Adrenal gland (tissue), 12 donors: ENCODE measurements around the gene TSPEAR. TPM values are rescaled to one million over a fixed set of nuclear protein-coding genes. Genes with fewer than 3 reads are reported as not detected.

Experiments used
- DNase-seq, 7 donors: peaks; one replicate each; pipeline ENCODE4 v3.0.0-alpha.2; 2019 to 2020
- H3K27ac ChIP-seq, 5 donors: fragments of 200-600 bp; sonication (generic) in 4 of 5; 1 replicate in 3 of 5; 2 replicates in 2 of 5; pipeline versions ENCODE4 v1.5.1 to v1.8.0; 2016 to 2020; ENCODE audit warnings: mild to moderate bottlenecking in 1 of 5
- H3K27me3 ChIP-seq: fragments of 200-600 bp; 2 replicates; pipeline ENCODE4 v1.8.0; 2021
- H3K36me3 ChIP-seq, 2 donors: fragments of 200-600 bp; replicated peaks in 1 of 2; 1 replicate in 1 of 2; 2 replicates in 1 of 2; pipeline versions ENCODE4 v1.5.1 to v1.8.0; 2018 to 2022
- H3K4me1 ChIP-seq, 2 donors: fragments of 200-600 bp; replicated peaks in 1 of 2; 1 replicate in 1 of 2; 2 replicates in 1 of 2; pipeline versions ENCODE4 v1.5.1 to v1.8.0; 2018 to 2021
- H3K4me3 ChIP-seq, 4 donors: fragments of 200-600 bp; sonication (generic) in 3 of 4; one replicate each; pipeline ENCODE4 v1.5.1; 2016 to 2018
- H3K9me3 ChIP-seq, 3 donors: fragments of 200-600 bp; sonication (generic) in 1 of 3; replicated peaks in 1 of 3; 1 replicate in 2 of 3; 2 replicates in 1 of 3; pipeline versions ENCODE4 v1.5.1 to v1.8.0; 2016 to 2021
- CTCF ChIP-seq, 6 experiments: fragments of 450-650 bp in 4 of 6; fragments of 200-600 bp in 2 of 6; sonication (generic) in 1 of 6; IDR thresholded peaks; 1 replicate in 5 of 6; 2 replicates in 1 of 6; pipeline versions ENCODE4 v1.5.1 to v1.8.0; 2016 to 2021; ENCODE audit warnings: antibody characterized with exemption in 6 of 6, mild to moderate bottlenecking in 2 of 6, moderate library complexity in 1 of 6
- POLR2A ChIP-seq, 2 donors: fragments of 450-650 bp; IDR thresholded peaks; one replicate each; pipeline ENCODE4 v1.6.1; 2017; ENCODE audit warnings: antibody characterized with exemption in 2 of 2, mild to moderate bottlenecking in 2 of 2, moderate library complexity in 1 of 2
- WGBS, 4 donors: extraction: QIAGEN DNeasy Blood & Tissue Kit in 2 of 4; methylation state at CpG; one replicate each; pipeline versions ENCODE4 v1.1.5 to v1.1.7; 2013 to 2017; 5-methylcytosine and 5-hydroxymethylcytosine counted together
- intact Hi-C, 2 donors: fragments of 100-400 bp; cut with DNase I; formaldehyde crosslinking; loops; one replicate each; pipeline versions ENCODE4 v1.14.1 to v1.15.0; 2022 to 2023
- polyA plus RNA-seq, 3 donors: library from polyadenylated mRNA; stranded (reverse); fragments of 200-250 nt in 2 of 3; fragments of 350-450 nt in 1 of 3; fragmentation: Illumina TruSeq in 1 of 3; extraction: RNeasy Lipid Tissue Mini Kit (QIAGEN cat#74804) in 1 of 3; gene quantifications; one replicate each; pipeline ENCODE4 v1.2.3, GENCODE V29; 2013 to 2014
- total RNA-seq, 9 donors: library from RNA; depleted of rRNA in 4 of 9; stranded (reverse); fragments of >200 nt in 4 of 9; fragments of 120-200 nt in 1 of 9; fragmentation: NEBNext Ultra II Directional in 1 of 9; extraction: Animal tissue kit (Norgen Biotek cat#: 25700) in 1 of 9; gene quantifications; one replicate each; pipeline versions ENCODE4 v1.1.0 to v1.2.4, GENCODE V29; 2013 to 2023
- donor health status: healthy with polysubstance abuse.
- donor health status: Bipolar disorder and iron deficiency.
- donor health status: DM: yes; HTN: yes; CAD: no.
- donor health status: DM: no; HTN: no; CAD: no.
- donor health status: DM: no; HTN: no; CAD: no.
- donor health status: DM: yes; HTN: yes; CAD: no.

Gene TSPEAR
- total and polyA plus RNA-seq, 12 donors, result not detected

DNA sequence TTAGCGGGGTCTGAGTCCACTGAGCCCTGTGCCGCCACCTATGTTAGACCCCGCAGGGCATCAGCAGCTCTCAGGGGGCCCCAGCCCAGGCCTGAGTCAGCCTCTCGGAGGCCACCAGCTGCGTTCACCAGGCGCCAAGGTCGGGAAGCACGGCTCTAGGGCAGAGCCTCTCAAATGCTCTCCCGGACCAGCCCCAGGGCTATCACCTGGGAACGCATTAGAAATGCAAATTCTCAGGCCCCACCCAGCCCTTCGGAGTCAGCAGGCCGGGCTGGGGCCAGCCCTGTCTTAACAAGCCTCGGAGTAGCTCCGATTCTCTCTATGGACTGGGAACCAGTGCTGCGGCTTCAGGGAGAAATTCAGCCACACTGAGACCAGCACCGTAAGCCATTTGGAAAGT, 37.2 kb upstream of the TSPEAR start:
- Histone ChIP-seq H3K36me3 (no peaks in the 10 kb centered on the region), H3K27me3 (peaks cover 7% of the 10 kb centered on the region), H3K4me1 (no peaks in the 10 kb centered on the region), H3K27ac (no peak overlapping the region), H3K9me3 (no peaks in the 10 kb centered on the region), H3K4me3 (no peak overlapping the region)
- intact Hi-C loops, result no loop called here
- no peak for DNase-seq
- 32 to 63% (median 42%) methylated on average over 13 to 16 of the region's 16 CpGs for WGBS, 4 donors
- TF ChIP-seq CTCF (IDR thresholded peaks at IDR 0.05), result no peak
- TF ChIP-seq POLR2A (IDR thresholded peaks at IDR 0.05), result no peak

GRCh38 chr21:44742418-44743153, 31.2 kb upstream of the TSPEAR start:
- H3K4me3 ChIP-seq, result no peak overlapping the region
- WGBS, 4 donors, result 83 to 91% (median 88%) methylated on average over 1 of the region's 1 CpG

GRCh38 chr21:44741921-44742320, 30.5 kb upstream of the TSPEAR start:
- peaks cover 0 to 17% (median 0%) of the 10 kb centered on the region in 3 donors for H3K9me3 ChIP-seq
- H3K4me3 ChIP-seq, result no peak overlapping the region
- intact Hi-C loops, result no loop called here
- no peak for DNase-seq
- no peaks in the 10 kb centered on the region for H3K27me3 ChIP-seq
- no peaks in the 10 kb centered on the region for H3K4me1 ChIP-seq
- H3K36me3 ChIP-seq, result no peaks in the 10 kb centered on the region
- no peak overlapping the region for H3K27ac ChIP-seq
- WGBS, 4 donors, result 90 to 95% (median 91%) methylated on average over 3 of the region's 3 CpGs
- no peak for TF ChIP-seq CTCF (IDR thresholded peaks at IDR 0.05)
- TF ChIP-seq POLR2A (IDR thresholded peaks at IDR 0.05), result no peak

More at GRCh38 chr21:44742418-44743153, 31.2 kb upstream of the TSPEAR start:
- peaks cover 0 to 14% (median 0%) of the 10 kb centered on the region in 3 donors for H3K9me3 ChIP-seq
- no peaks in the 10 kb centered on the region for H3K36me3 ChIP-seq
- no peak overlapping the region for H3K27ac ChIP-seq
- no peak for DNase-seq
- intact Hi-C loops, result no loop called here
- TF ChIP-seq CTCF (IDR thresholded peaks at IDR 0.05), result no peak
- no peak for TF ChIP-seq POLR2A (IDR thresholded peaks at IDR 0.05)
- H3K27me3 ChIP-seq, result no peaks in the 10 kb centered on the region
- H3K4me1 ChIP-seq, result no peaks in the 10 kb centered on the region

- H3K9me3 ChIP-seq, result peaks cover 0 to 17% (median 0%) of the 10 kb centered on the region in 3 donors
- no peaks in the 10 kb centered on the region for H3K27me3 ChIP-seq
- no peak for DNase-seq
- no peaks in the 10 kb centered on the region for H3K4me1 ChIP-seq
- WGBS, 4 donors, result 79 to 89% (median 84%) methylated on average over 6 to 7 of the region's 7 CpGs
- H3K36me3 ChIP-seq, result no peaks in the 10 kb centered on the region
- no peak overlapping the region for H3K4me3 ChIP-seq
- intact Hi-C loops, result no loop called here
- no peak overlapping the region for H3K27ac ChIP-seq
- TF ChIP-seq POLR2A (IDR thresholded peaks at IDR 0.05) (no peak), CTCF (IDR thresholded peaks at IDR 0.05) (no peak)
Observed at GRCh38 chr21:44740742-44741141, 29.4 kb upstream of the TSPEAR start.
